PC-3 (cell line): Measurements from ENCODE around the gene GRIA1.

Source experiments
- EZH2 ChIP-seq: fragments of 300-600 bp; sonication (generic); IDR thresholded peaks from one replicate; pipeline ENCODE4 v1.6.1; 2017; ENCODE audit warnings: antibody characterized with exemption, mild to moderate bottlenecking, low read length; ENCODE audit not compliant: unreplicated experiment
- EZH2phosphoT487 ChIP-seq: fragments of 300-600 bp; sonication (generic); IDR thresholded peaks from 2 replicates; pipeline ENCODE4 v1.6.1; 2018; ENCODE audit warnings: mild to moderate bottlenecking, antibody characterized with exemption, low read length, borderline replicate concordance
- TF ChIP-seq, protein P1 (sequence below): fragments of 300-600 bp; sonication (generic); conservative IDR thresholded peaks from 2 replicates; pipeline ENCODE4 v1.5.1; 2017; ENCODE audit warnings: antibody characterized with exemption, low read depth, mild to moderate bottlenecking, low read length

DNA sequence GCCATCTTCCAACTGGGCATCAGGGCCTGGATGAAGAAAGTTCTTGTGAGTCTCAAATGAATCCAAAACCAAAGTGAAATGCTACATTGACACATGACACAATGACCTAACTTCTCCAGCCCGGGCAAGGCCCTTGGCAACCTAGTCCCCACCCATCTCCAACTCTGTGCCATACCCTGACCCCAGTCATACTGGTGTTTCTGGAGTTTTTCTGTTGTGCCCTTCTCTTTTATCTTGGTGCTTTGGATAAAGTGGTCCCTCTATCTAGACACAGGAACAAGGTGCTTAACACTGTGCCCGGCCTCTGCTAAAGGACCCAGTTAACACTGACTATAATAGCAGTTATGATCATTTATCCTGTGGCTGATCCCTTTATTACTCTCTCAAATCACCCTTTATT lies 149.8 kb downstream of the GRIA1 start:
- TF ChIP-seq, protein P1, sequence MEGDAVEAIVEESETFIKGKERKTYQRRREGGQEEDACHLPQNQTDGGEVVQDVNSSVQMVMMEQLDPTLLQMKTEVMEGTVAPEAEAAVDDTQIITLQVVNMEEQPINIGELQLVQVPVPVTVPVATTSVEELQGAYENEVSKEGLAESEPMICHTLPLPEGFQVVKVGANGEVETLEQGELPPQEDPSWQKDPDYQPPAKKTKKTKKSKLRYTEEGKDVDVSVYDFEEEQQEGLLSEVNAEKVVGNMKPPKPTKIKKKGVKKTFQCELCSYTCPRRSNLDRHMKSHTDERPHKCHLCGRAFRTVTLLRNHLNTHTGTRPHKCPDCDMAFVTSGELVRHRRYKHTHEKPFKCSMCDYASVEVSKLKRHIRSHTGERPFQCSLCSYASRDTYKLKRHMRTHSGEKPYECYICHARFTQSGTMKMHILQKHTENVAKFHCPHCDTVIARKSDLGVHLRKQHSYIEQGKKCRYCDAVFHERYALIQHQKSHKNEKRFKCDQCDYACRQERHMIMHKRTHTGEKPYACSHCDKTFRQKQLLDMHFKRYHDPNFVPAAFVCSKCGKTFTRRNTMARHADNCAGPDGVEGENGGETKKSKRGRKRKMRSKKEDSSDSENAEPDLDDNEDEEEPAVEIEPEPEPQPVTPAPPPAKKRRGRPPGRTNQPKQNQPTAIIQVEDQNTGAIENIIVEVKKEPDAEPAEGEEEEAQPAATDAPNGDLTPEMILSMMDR: no peak
- TF ChIP-seq EZH2 (no peak), EZH2phosphoT487 (no peak)
